HG02870 (cell line): ENCODE data around the gene INPP5E.

ENCODE experiments used
- ATAC-seq: cut with Tn5 transposase; IDR thresholded peaks from one replicate; pipeline ENCODE4 v1.9.1; 2021; ENCODE audit warnings: mild to moderate bottlenecking, moderate library complexity; ENCODE audit not compliant: unreplicated experiment

INPP5E gene

GRCh38 chr9:136451221-136451877 is 11.7 kb upstream of the INPP5E start:
- ATAC-seq, result no peak

GRCh38 chr9:136448655-136449054 is 9.0 kb upstream of the INPP5E start:
- no peak for ATAC-seq

- no peak for ATAC-seq
Measured at GRCh38 chr9:136447173-136447778, 7.6 kb upstream of the INPP5E start.

- no peak for ATAC-seq
Measured at GRCh38 chr9:136445799-136446198, 6.2 kb upstream of the INPP5E start.

- no peak for ATAC-seq
Measured at GRCh38 chr9:136444102-136444501, 4.5 kb upstream of the INPP5E start.

GRCh38 chr9:136443687-136444086 is 4.0 kb upstream of the INPP5E start:
- ATAC-seq, result no peak

- no peak for ATAC-seq
Measured at GRCh38 chr9:136443087-136443486, 3.4 kb upstream of the INPP5E start.

- ATAC-seq, result no peak
Measured at GRCh38 chr9:136442265-136442664, 2.6 kb upstream of the INPP5E start.

- ATAC-seq, result no peak
Measured at GRCh38 chr9:136441681-136442245, 2.1 kb upstream of the INPP5E start.

- no peak for ATAC-seq
Measured at GRCh38 chr9:136441191-136441680, 1.6 kb upstream of the INPP5E start.

GRCh38 chr9:136438548-136439480 is 831 bp downstream of the INPP5E start:
- peak; percentile 37 for ATAC-seq

- ATAC-seq, result no peak
Measured at GRCh38 chr9:136437839-136438547, 1.7 kb downstream of the INPP5E start.

- no peak for ATAC-seq
Measured at GRCh38 chr9:136437430-136437829, 2.2 kb downstream of the INPP5E start.

GRCh38 chr9:136436055-136436634 is 3.5 kb downstream of the INPP5E start:
- ATAC-seq, result no peak

- no peak for ATAC-seq
Measured at GRCh38 chr9:136434580-136435169, 5.0 kb downstream of the INPP5E start.

- ATAC-seq, result no peak
Measured at GRCh38 chr9:136433849-136434579, 5.6 kb downstream of the INPP5E start.

- no peak for ATAC-seq
Measured at GRCh38 chr9:136433043-136433715, 6.5 kb downstream of the INPP5E start.

GRCh38 chr9:136432591-136432990 is 7.1 kb downstream of the INPP5E start:
- no peak for ATAC-seq
